ENCODE results near the gene SPDYE1.
A peak's percentile ranks its signal among the peaks of the same experiment; 100 is the strongest.

Gene SPDYE1

GRCh38 chr7:44044315-44045225, 46.9 kb downstream of the SPDYE1 start, which contains the start of gene DBNL:
Gene DBNL (plus strand): TSS chr7:44044702. CDS start chr7:44044738, 36 bp downstream.
- peak; percentile 95 for DNase-seq (ENCODE audit: low read depth, low spot score)

DNA sequence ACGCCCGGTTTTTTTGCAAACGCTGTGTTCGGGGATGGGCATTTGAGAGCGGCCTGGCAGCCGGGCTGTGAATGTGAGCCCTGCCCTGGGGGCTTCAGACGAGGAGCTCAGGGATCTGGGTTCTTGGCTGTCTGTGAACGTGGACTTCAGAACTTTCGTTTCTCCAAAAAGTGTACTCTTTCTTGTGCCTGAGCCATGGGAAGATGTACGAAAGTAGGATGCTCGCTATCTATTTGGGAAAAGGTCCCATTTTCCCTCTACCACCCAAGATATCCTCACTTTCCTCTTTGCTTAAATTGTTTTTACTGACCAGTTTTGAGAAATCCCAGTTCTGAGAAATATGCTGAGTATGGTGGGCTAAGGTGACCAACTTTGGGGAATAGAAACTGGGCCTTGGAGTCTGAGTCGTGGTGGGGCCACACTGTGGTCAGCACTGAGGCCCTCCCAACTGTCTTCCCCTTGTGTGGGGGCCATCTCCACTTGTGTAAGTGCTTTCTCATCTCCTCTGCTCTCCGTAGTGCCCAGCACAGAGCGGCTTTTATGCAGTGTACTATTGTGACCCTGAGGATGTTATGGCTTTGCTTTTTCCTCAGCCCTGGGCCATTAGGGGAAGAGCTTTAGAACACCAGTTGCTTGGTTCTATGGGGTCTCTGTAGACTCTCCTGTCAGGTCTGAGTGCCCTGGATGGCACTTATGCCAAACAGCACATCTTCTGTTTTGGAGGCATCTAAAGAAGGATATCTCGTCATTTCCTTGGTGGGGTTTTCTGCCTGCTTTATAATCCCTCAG, 47.7 kb downstream of the SPDYE1 start:
- DNase-seq (ENCODE audit: low read depth, low spot score): no peak

- no peak for DNase-seq (ENCODE audit: low read depth, low spot score)
These were observed 48.8 kb downstream of the SPDYE1 start for GRCh38 chr7:44046321-44047061.

GRCh38 chr7:44048031-44048795, 50.5 kb downstream of the SPDYE1 start:
- no peak for DNase-seq (ENCODE audit: low read depth, low spot score)

GRCh38 chr7:44050121-44050914, 52.6 kb downstream of the SPDYE1 start:
- no peak for DNase-seq (ENCODE audit: low read depth, low spot score)

DNA sequence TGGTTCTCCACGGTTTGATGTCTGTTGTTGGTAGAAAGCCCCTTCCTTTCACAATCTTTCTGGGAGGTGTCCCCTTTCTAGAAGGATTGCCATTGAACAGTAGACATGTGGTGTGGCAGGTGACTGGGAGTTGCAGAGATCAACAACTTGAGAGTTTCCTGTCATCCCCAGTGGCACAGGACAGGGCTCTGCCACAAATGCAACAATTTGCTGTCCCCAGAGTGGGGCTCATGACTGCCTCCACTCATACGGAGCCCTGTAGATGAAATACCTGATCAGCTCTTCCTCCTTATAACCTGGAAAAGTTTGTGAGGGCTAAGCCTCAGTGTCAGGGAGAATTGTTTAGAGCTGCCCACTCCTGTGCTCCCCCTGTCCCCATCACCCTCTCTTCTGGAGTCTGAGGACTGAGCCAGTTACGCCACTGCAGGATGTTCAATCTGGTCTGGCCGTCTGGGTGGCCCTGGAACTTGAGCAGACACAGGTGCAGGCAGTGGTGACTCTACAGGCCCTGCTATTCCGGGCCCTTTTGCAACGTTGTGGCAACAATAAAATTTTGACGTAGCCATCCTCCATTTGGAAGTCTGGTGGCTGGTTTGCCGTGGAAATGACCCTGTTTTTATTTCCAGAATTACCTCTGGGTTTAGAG, 53.3 kb downstream of the SPDYE1 start:
- no peak for DNase-seq (ENCODE audit: low read depth, low spot score)

DNA sequence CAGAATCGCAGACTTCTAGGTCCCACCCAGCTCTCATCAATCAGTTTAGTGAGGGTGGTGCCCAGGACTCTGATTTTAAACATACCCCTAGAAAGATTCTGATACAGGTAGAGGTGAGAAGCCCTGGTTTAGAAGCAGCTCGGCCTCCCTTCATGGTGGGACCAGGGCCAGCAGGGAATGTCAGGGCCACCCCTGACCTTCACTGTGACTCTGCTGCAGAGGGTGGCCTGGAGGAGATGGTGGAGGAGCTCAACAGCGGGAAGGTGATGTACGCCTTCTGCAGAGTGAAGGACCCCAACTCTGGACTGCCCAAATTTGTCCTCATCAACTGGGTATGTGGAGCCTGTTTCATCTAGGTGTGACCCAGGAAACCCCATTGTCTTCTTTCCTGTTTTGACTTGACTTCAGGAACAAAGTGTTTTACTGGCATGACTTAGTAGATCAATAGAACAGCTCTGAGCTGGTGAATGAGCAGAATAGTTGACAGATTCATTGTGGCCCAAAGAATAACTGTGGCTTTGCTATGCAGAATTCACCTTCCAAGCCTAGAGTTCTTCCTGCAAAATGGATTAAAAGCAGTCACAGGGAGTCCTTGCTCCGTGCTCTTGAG, 54.0 kb downstream of the SPDYE1 start:
- no peak for DNase-seq (ENCODE audit: low read depth, low spot score)

DNA sequence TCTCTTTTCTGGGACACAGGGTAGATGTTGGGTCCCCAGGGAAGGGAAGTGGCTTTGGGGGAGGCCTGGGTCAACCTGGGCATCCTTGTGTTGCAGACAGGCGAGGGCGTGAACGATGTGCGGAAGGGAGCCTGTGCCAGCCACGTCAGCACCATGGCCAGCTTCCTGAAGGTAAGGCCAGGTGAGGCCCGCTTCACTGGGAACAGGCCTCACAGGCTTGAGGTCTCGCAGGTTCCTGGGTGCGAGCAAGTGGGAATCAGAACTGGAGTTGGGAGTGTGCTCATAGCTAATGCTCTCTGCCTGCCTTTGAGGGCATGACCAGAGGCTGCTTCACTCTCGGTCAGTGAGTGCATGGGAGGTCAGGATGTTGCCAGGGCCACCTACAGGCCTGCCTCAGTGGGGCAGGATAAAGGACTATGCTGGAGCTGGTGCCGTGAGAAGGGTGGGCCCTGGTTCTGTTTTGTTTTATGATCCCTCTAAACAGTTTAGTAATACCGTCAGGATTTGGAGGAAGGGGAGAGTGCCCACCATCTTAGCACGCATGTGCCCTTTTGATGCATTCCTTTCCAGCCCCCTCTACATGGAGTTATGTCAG, 55.2 kb downstream of the SPDYE1 start:
- DNase-seq (ENCODE audit: low read depth, low spot score): no peak

DNA sequence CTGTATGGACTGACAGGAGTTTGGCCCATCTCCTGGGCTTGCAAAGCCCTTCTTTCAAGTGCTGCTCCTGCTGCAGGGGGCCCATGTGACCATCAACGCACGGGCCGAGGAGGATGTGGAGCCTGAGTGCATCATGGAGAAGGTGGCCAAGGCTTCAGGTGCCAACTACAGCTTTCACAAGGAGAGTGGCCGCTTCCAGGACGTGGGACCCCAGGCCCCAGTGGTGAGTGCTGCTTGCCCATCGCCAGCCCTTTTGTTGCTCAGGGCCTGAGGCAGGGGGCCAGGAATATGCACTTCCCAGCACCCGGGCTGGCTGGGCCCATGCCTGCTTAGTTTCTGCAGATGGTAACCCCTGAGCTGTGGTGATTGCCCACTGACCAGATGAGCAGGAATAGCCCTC, 59.0 kb downstream of the SPDYE1 start:
- DNase-seq (ENCODE audit: low read depth, low spot score): no peak

DNA sequence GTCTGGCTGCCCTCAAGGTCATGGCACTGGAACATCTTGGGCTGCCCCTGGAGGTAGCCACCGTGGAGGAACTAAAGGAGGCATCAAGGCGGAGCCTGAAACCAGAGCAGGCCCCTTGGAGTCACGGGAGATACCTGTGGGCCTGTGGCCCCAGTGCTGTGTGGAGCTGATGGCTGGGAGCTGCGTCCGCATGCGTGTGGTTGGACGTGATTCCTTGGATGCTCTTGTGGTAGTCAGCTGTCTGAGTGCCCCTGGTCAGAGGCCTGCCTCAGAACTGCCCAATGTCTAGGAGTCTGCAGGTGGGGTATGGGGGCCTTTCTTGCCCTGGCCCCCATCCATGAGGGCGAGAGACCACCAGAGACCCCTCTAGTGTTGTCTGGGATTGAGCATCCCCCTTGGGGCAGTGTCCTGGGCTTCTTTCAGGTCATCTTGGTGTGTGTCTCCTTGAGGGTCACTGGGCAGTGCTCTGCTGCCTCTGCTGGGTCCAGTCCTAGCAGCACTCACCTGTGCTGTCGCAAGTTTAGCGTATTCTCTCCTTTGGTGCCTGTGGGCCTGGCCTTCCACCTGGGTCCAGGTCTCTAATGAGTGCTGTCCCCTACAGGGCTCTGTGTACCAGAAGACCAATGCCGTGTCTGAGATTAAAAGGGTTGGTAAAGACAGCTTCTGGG, 59.6 kb downstream of the SPDYE1 start:
- no peak for DNase-seq (ENCODE audit: low read depth, low spot score)

DNA sequence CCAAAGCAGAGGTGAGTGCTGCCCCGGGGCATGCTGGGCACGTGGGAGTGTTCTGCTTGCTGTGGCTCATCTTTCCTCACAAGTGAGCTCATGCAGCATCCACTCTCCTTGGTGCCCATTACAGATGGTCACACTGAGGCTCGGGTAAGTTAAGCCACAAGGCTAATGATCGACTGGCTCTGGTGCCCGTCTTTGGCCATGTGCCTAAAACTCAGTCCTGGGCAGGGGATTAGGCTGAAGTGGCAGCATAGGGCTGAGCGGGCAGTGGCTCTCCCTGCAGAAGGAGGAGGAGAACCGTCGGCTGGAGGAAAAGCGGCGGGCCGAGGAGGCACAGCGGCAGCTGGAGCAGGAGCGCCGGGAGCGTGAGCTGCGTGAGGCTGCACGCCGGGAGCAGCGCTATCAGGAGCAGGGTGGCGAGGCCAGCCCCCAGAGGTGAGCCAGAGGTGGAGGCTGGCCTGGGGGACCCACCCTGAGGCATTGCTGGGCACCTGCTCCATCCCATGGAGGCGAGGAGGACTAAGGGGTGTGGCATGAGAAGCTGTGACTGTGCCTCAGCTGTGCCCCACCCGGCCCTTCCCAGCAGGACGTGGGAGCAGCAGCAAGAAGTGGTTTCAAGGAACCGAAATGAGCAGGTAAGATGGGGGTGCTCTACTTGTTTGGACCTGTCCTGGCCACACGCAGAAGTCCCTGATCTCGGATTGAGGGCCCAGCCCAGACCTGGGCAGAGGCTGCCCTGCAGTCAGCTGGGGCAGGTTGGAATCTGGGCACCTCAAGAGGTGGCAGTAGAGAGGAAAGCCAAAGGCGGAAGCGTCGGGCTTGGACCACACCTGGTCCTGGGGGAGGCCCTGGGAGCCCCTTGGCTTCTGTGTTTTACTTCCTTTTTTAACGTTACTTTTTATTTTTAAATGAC, 60.4 kb downstream of the SPDYE1 start:
- no peak for DNase-seq (ENCODE audit: low read depth, low spot score)

- DNase-seq (ENCODE audit: low read depth, low spot score): no peak
These were observed 61.1 kb downstream of the SPDYE1 start for GRCh38 chr7:44058759-44059218.

GRCh38 chr7:44059219-44060090, 61.8 kb downstream of the SPDYE1 start:
- DNase-seq (ENCODE audit: low read depth, low spot score): no peak
